Measurements from ENCODE around the gene LYPLAL1.

The LYPLAL1 gene

GRCh38 chr1:219173758-219174459 lies at the start of gene LYPLAL1:
Gene LYPLAL1, plus strand, starts transcription at chr1:219173878. Its CDS starts 13 bp downstream, at chr1:219173891.
- DNase-seq (ENCODE audit: low read depth in 3 of 3, low spot score in 1 of 3) = peak; percentile 60 to 80 (median 76)

- no peak for DNase-seq (ENCODE audit: low read depth in 3 of 3, low spot score in 1 of 3)
Observed at GRCh38 chr1:219124163-219124562, 49.5 kb upstream of the LYPLAL1 start.

GRCh38 chr1:219125342-219125741 lies 48.3 kb upstream of the LYPLAL1 start:
- DNase-seq (ENCODE audit: low read depth in 3 of 3, low spot score in 1 of 3) = no peak

GRCh38 chr1:219126377-219126776 lies 47.3 kb upstream of the LYPLAL1 start:
- no peak for DNase-seq (ENCODE audit: low read depth in 3 of 3, low spot score in 1 of 3)

- DNase-seq (ENCODE audit: low read depth in 3 of 3, low spot score in 1 of 3) = no peak
Observed at GRCh38 chr1:219128957-219129356, 44.7 kb upstream of the LYPLAL1 start.

- DNase-seq (ENCODE audit: low read depth in 3 of 3, low spot score in 1 of 3) = no peak
Observed at GRCh38 chr1:219130366-219130935, 43.2 kb upstream of the LYPLAL1 start.

GRCh38 chr1:219132939-219133338 lies 40.7 kb upstream of the LYPLAL1 start:
- no peak for DNase-seq (ENCODE audit: low read depth in 3 of 3, low spot score in 1 of 3)

GRCh38 chr1:219138747-219139146 lies 34.9 kb upstream of the LYPLAL1 start:
- no peak for DNase-seq (ENCODE audit: low read depth in 3 of 3, low spot score in 1 of 3)

GRCh38 chr1:219140303-219140877 lies 33.3 kb upstream of the LYPLAL1 start:
- no peak for DNase-seq (ENCODE audit: low read depth in 3 of 3, low spot score in 1 of 3)

GRCh38 chr1:219143735-219144134 lies 29.9 kb upstream of the LYPLAL1 start:
- no peak for DNase-seq (ENCODE audit: low read depth in 3 of 3, low spot score in 1 of 3)

GRCh38 chr1:219144658-219145315 lies 28.9 kb upstream of the LYPLAL1 start:
- DNase-seq (ENCODE audit: low read depth in 3 of 3, low spot score in 1 of 3) = no peak

GRCh38 chr1:219147571-219148019 lies 26.1 kb upstream of the LYPLAL1 start:
- no peak for DNase-seq (ENCODE audit: low read depth in 3 of 3, low spot score in 1 of 3)

- DNase-seq (ENCODE audit: low read depth in 3 of 3, low spot score in 1 of 3) = no peak
Observed at GRCh38 chr1:219149009-219149577, 24.6 kb upstream of the LYPLAL1 start.

GRCh38 chr1:219149953-219150352 lies 23.7 kb upstream of the LYPLAL1 start:
- DNase-seq (ENCODE audit: low read depth in 3 of 3, low spot score in 1 of 3) = no peak

- no peak for DNase-seq (ENCODE audit: low read depth in 3 of 3, low spot score in 1 of 3)
Observed at GRCh38 chr1:219150913-219151312, 22.8 kb upstream of the LYPLAL1 start.

- no peak for DNase-seq (ENCODE audit: low read depth in 3 of 3, low spot score in 1 of 3)
Observed at GRCh38 chr1:219151467-219151866, 22.2 kb upstream of the LYPLAL1 start.

- no peak for DNase-seq (ENCODE audit: low read depth in 3 of 3, low spot score in 1 of 3)
Observed at GRCh38 chr1:219152751-219153150, 20.9 kb upstream of the LYPLAL1 start.

GRCh38 chr1:219153723-219154122 lies 20.0 kb upstream of the LYPLAL1 start:
- no peak for DNase-seq (ENCODE audit: low read depth in 3 of 3, low spot score in 1 of 3)

- DNase-seq (ENCODE audit: low read depth in 3 of 3, low spot score in 1 of 3) = no peak
Observed at GRCh38 chr1:219155135-219155534, 18.5 kb upstream of the LYPLAL1 start.

GRCh38 chr1:219159946-219160645 lies 13.6 kb upstream of the LYPLAL1 start:
- DNase-seq (ENCODE audit: low read depth in 3 of 3, low spot score in 1 of 3) = no peak

- no peak for DNase-seq (ENCODE audit: low read depth in 3 of 3, low spot score in 1 of 3)
Observed at GRCh38 chr1:219160967-219161366, 12.7 kb upstream of the LYPLAL1 start.
